OCI-LY3 (cell line): ENCODE results near the gene MYG1.
"Not testable (repeated sequence)": the region's sequence is repeated elsewhere in the genome, so short reads cannot be mapped to it uniquely, and the experiment has no call there.

Experiments
- H2AFZ ChIP-seq: fragments of 200-600, 300-600 bp; shearing (Covaris generic); 2 replicates; pipeline ENCODE4 v1.6.0; 2014; ENCODE audit warnings: antibody characterized with exemption, low read depth, low read length
- H3K27ac ChIP-seq: fragments of 200-600, 300-600 bp; sonication (generic); 2 replicates; pipeline ENCODE4 v1.5.1; 2014; ENCODE audit warnings: mild to moderate bottlenecking, low read length, moderate library complexity, mixed read lengths
- H3K27me3 ChIP-seq: fragments of 200-600, 300-600 bp; sonication (generic); 2 replicates; pipeline ENCODE4 v1.6.1; 2014; ENCODE audit warnings: low read depth, low read length, mixed read lengths
- H3K36me3 ChIP-seq: fragments of 200-600, 300-600 bp; sonication (generic); replicated peaks from 2 replicates; pipeline ENCODE3; 2014; ENCODE audit warnings: low read depth, low read length, mixed read lengths
- H3K4me1 ChIP-seq: fragments of 300-600, 200-600 bp; sonication (generic); 2 replicates; pipeline ENCODE4 v1.6.1; 2014; ENCODE audit warnings: low read length, mixed read lengths
- H3K4me2 ChIP-seq: fragments of 200-600, 300-600 bp; sonication (generic); 2 replicates; pipeline ENCODE4 v1.6.1; 2014; ENCODE audit warnings: low read length, mixed read lengths
- H3K4me3 ChIP-seq: fragments of 300-600, 200-600 bp; sonication (generic); 2 replicates; pipeline ENCODE4 v1.5.1; 2014; ENCODE audit warnings: antibody characterized with exemption, mild to moderate bottlenecking, low read length, moderate library complexity
- H3K79me2 ChIP-seq: fragments of 300-600, 200-600 bp; shearing (Covaris generic); 2 replicates; pipeline ENCODE4 v1.6.1; 2014; ENCODE audit warnings: mild to moderate bottlenecking, low read length, mixed read lengths
- H3K9ac ChIP-seq: fragments of 300-600, 200-600 bp; shearing (Covaris generic); 2 replicates; pipeline ENCODE4 v1.6.0; 2014; ENCODE audit warnings: mild to moderate bottlenecking, low read length, moderate library complexity
- H3K9me3 ChIP-seq: fragments of 200-600, 300-600 bp; shearing (Covaris generic); 2 replicates; pipeline ENCODE4 v1.6.1; 2014; ENCODE audit warnings: low read length, mixed read lengths; ENCODE audit not compliant: insufficient read depth
- H4K20me1 ChIP-seq: fragments of 200-600, 300-600 bp; sonication (generic); 2 replicates; pipeline ENCODE4 v1.6.1; 2016; ENCODE audit warnings: low read length, mixed read lengths; ENCODE audit not compliant: insufficient read depth
- EZH2phosphoT487 ChIP-seq: fragments of 200-600 bp; shearing (Covaris generic); IDR thresholded peaks from 2 replicates; pipeline ENCODE4 v1.6.1; 2018; ENCODE audit warnings: antibody characterized with exemption, mixed run types, low read depth
- TF ChIP-seq, protein P1 (sequence below): fragments of 200-600, 300-600 bp; sonication (generic); IDR thresholded peaks from 2 replicates; pipeline ENCODE4 v1.5.1; 2014; ENCODE audit warnings: antibody characterized with exemption, low read length, low read depth

MYG1 gene

DNA sequence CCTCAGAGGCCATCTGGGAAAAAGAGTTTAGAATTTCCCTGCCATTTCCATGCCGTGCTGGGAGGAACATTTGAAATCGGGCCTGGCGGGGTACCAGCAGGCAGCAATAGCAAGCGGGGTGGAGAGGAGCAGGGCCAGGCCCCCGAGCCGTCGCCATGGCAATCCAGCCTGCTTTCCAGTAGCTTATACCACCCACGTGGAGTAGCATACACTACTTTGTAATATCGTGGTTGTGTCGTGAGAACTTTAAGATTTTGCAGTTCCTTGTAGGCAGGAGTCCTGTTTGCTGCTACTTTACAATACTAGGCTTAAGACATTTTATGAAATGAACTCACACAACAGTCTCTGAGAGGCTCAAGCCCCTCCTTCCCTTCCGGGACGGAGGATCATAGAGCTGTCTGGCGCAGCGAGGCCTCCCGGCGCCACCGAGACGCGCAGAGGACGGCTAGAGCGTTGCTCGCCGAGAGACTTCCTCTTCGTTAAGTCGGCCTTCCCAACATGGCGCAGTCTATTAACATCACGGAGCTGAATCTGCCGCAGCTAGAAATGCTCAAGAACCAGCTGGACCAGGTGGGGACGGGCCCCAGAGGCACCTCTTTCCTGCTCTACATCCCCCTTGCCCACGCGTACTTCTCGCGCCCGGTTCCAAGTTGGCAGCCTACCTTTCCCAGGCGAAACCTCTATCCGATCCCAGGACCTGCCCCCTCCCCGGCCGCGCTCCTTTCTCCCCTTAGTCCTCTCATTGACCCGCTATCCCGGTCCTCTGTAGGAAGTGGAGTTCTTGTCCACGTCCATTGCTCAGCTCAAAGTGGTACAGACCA, 4.2 kb upstream of the MYG1 start, which contains the start of gene PFDN5:
PFDN5 (plus strand) TSS at position 473 of the 821 bp plus-strand sequence; CDS start at position 499, 26 bp downstream.
- H3K4me3 ChIP-seq, result peak within 1 kb of the TSS; percentile 95
- TF ChIP-seq EZH2phosphoT487, result no peak
- TF ChIP-seq, protein P1, sequence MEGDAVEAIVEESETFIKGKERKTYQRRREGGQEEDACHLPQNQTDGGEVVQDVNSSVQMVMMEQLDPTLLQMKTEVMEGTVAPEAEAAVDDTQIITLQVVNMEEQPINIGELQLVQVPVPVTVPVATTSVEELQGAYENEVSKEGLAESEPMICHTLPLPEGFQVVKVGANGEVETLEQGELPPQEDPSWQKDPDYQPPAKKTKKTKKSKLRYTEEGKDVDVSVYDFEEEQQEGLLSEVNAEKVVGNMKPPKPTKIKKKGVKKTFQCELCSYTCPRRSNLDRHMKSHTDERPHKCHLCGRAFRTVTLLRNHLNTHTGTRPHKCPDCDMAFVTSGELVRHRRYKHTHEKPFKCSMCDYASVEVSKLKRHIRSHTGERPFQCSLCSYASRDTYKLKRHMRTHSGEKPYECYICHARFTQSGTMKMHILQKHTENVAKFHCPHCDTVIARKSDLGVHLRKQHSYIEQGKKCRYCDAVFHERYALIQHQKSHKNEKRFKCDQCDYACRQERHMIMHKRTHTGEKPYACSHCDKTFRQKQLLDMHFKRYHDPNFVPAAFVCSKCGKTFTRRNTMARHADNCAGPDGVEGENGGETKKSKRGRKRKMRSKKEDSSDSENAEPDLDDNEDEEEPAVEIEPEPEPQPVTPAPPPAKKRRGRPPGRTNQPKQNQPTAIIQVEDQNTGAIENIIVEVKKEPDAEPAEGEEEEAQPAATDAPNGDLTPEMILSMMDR, result no peak
- peaks cover 35% of the 10 kb centered on the region for H3K79me2 ChIP-seq
- peak within 1 kb of the TSS; percentile 93 for H3K4me2 ChIP-seq
- peaks cover 41% of the 10 kb centered on the region for H3K36me3 ChIP-seq
- H3K9me3 ChIP-seq, result no peaks in the 10 kb centered on the region
- H3K9ac ChIP-seq, result peak within 1 kb of the TSS; percentile 92
- H3K27ac ChIP-seq, result peak within 1 kb of the TSS; percentile 54
- H2AFZ ChIP-seq, result peak within 1 kb of the TSS; percentile 95
- H3K4me1 ChIP-seq, result peaks cover 23% of the 10 kb centered on the region
- H4K20me1 ChIP-seq, result no peaks in the 10 kb centered on the region
- H3K27me3 ChIP-seq, result no peaks in the 10 kb centered on the region

DNA sequence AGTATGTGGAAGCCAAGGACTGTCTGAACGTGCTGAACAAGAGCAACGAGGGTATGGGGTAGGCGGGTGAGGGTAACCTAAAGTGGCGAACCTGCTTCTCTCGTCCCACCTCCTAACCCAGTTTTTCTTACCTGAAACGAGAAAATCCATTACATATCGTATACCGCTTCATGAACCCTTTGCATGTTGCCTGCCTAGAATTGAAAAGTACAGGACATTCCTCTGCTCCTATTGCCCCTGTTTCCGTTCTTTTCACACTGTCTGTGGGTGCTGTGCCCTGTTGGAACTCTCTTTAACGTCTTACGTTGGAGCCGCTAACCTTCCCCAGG, 3.6 kb upstream of the MYG1 start:
- H3K36me3 ChIP-seq, result peaks cover 38% of the 10 kb centered on the region

DNA sequence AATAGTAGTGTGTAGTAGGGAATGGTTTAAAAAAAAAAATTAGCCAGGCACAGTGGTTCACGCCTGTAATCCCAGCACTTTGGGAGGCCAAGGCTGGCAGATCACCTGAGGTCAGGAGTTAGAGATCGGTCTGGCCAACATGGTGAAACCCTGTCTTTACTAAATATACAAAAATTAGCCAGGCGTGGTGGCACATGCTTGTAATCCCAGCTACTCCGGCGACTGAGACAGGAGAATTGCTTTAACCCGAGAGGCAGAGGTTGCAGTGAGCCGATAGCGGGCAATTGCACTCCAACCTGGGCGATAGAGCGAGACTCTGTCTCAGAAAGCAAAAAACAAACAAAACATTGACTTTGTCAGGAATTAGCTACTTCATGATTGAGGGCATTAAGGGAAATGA, 2.4 kb upstream of the MYG1 start:
- not testable (repeated sequence) for H3K4me2 ChIP-seq, H3K9me3 ChIP-seq, H3K9ac ChIP-seq, H3K4me3 ChIP-seq, H3K27me3 ChIP-seq, H3K27ac ChIP-seq, H2AFZ ChIP-seq, H4K20me1 ChIP-seq
- Histone ChIP-seq H3K4me1 (peaks cover 27% of the 10 kb centered on the region), H3K36me3 (peaks cover 32% of the 10 kb centered on the region), H3K79me2 (peaks cover 38% of the 10 kb centered on the region)

More for the DNA sequence above, 3.6 kb upstream of the MYG1 start:
- TF ChIP-seq, protein P1, result no peak
- peaks cover 27% of the 10 kb centered on the region for H3K4me1 ChIP-seq
- H3K4me2 ChIP-seq, result peak overlapping the region; percentile 86
- no peaks in the 10 kb centered on the region for H4K20me1 ChIP-seq
- H3K4me3 ChIP-seq, result peak overlapping the region; percentile 95
- H3K9me3 ChIP-seq, result no peaks in the 10 kb centered on the region
- H3K27me3 ChIP-seq, result no peaks in the 10 kb centered on the region
- H3K79me2 ChIP-seq, result peaks cover 38% of the 10 kb centered on the region
- H2AFZ ChIP-seq, result peak overlapping the region; percentile 69
- H3K27ac ChIP-seq, result peak overlapping the region; percentile 45
- H3K9ac ChIP-seq, result peak overlapping the region; percentile 92

DNA sequence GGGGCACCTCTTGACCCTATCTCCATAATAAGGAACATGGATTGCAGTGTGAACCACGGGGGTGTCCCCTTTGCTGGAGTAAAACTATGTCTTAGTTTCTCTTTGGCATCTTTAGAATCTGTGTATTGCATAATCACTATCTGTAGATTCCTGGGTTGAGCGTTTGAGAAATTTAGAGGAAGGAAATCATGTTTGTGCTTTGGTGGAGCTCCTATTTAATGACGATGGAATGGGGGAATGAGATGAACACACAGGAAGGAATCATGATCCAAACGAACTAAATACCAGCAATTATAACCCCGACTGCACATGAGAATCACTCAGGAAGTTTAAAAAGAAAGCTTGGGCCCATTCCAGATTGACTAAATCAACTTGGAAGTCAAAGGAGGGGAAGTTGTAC, 1.3 kb upstream of the MYG1 start:
- Histone ChIP-seq H3K36me3 (peaks cover 27% of the 10 kb centered on the region), H4K20me1 (no peaks in the 10 kb centered on the region), H3K4me3 (no peak overlapping the region), H3K9ac (no peak overlapping the region), H2AFZ (no peak overlapping the region), H3K27me3 (no peaks in the 10 kb centered on the region), H3K27ac (no peak overlapping the region), H3K79me2 (peaks cover 38% of the 10 kb centered on the region), H3K4me1 (peaks cover 27% of the 10 kb centered on the region), H3K4me2 (no peak overlapping the region), H3K9me3 (no peaks in the 10 kb centered on the region)
- no peak for TF ChIP-seq EZH2phosphoT487
- TF ChIP-seq, protein P1, result no peak
